Measurements from ENCODE around the gene RELB. TPM values are rescaled to one million over a fixed set of nuclear protein-coding genes. Genes with fewer than 3 reads are reported as not detected.
A peak's percentile ranks its signal among the peaks of the same experiment; 100 is the strongest.

The RELB gene
- total RNA-seq, 1 donor from 2014 or later: 18.7 TPM

DNA sequence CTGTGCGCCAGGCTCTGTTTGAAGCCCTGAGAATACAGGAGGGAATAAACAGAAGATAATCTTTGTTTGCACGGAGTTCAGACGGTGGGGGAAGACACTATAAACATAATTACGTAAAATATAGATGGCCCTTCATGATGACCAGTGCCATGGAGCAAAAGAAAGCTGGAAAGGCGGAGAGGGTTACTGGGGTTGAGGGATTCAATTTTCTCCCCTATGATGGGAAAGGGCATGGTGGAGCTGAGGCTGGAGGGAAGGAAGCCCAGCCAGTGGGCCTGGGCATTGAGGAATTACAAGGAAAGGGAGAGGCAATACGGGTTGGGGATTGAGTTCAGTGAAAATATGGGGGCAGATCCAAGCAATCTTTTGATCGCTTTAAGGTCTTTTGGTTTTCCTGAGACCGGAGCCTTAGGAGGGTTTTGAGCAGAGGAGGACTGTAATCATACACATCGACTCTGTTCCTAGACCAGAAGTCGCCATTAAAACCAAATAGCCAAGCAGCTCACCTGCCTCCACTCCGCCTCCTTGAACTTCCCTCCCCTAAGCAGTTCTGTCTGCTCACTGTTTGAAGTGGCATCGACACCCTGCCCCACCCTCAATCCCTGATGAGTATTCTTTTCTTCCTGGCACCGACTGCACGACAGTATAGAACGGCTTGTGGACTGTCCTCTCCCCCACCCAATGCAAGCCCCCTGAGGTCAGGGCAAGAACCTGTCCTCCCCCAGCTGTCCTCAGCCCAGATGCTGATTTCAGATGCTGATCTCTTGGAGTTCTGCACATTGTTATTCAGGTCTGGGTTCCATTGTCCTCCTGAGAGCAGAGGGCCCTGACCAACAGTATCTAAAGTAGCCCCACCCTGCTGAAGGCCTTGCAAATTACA, 75.8 kb downstream of the RELB start:
- Mint-ChIP-seq H3K27ac (no peak overlapping the region), H3K9me3 (no peaks in the 10 kb centered on the region)

GRCh38 chr19:45078390-45079062, 77.3 kb downstream of the RELB start:
- Mint-ChIP-seq H3K4me3 (peak overlapping the region; percentile 99), H3K9me3 (no peaks in the 10 kb centered on the region), H3K27ac (no peak overlapping the region), H3K36me3 (peaks cover 8% of the 10 kb centered on the region), H3K4me1 (peaks cover 20% of the 10 kb centered on the region), H3K27me3 (ENCODE audit: low read depth) (peaks cover 22% of the 10 kb centered on the region)
- no peak for DNase-seq (ENCODE audit: low spot score in 2 of 2, unreplicated experiment in 2 of 2)
- TF ChIP-seq, protein P1, sequence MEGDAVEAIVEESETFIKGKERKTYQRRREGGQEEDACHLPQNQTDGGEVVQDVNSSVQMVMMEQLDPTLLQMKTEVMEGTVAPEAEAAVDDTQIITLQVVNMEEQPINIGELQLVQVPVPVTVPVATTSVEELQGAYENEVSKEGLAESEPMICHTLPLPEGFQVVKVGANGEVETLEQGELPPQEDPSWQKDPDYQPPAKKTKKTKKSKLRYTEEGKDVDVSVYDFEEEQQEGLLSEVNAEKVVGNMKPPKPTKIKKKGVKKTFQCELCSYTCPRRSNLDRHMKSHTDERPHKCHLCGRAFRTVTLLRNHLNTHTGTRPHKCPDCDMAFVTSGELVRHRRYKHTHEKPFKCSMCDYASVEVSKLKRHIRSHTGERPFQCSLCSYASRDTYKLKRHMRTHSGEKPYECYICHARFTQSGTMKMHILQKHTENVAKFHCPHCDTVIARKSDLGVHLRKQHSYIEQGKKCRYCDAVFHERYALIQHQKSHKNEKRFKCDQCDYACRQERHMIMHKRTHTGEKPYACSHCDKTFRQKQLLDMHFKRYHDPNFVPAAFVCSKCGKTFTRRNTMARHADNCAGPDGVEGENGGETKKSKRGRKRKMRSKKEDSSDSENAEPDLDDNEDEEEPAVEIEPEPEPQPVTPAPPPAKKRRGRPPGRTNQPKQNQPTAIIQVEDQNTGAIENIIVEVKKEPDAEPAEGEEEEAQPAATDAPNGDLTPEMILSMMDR (IDR thresholded peaks at IDR 0.05; ENCODE audit: unreplicated experiment): no peak

More for the DNA sequence above, 75.8 kb downstream of the RELB start:
- Mint-ChIP-seq H3K36me3 (peaks cover 5% of the 10 kb centered on the region), H3K4me1 (peaks cover 20% of the 10 kb centered on the region), H3K27me3 (ENCODE audit: low read depth) (peaks cover 22% of the 10 kb centered on the region), H3K4me3 (peak overlapping the region; percentile 43)
- TF ChIP-seq, protein P1 (IDR thresholded peaks at IDR 0.05; ENCODE audit: unreplicated experiment): no peak
- no peak for DNase-seq (ENCODE audit: low spot score in 2 of 2, unreplicated experiment in 2 of 2)

GRCh38 chr19:45079063-45079910, 78.0 kb downstream of the RELB start, which contains the start of gene GEMIN7:
Gene GEMIN7 (plus strand): TSS chr19:45079260. CDS start chr19:45090115, 10,855 bp downstream.
- H3K9me3 Mint-ChIP-seq: no peaks in the 10 kb centered on the region
- H3K4me1 Mint-ChIP-seq: peaks cover 20% of the 10 kb centered on the region
- peaks cover 22% of the 10 kb centered on the region for H3K27me3 Mint-ChIP-seq (ENCODE audit: low read depth)
- H3K27ac Mint-ChIP-seq: peak within 1 kb of the TSS; percentile 94
- TF ChIP-seq, protein P1 (IDR thresholded peaks at IDR 0.05; ENCODE audit: unreplicated experiment): peak; percentile 15
- peaks cover 8% of the 10 kb centered on the region for H3K36me3 Mint-ChIP-seq
- DNase-seq (ENCODE audit: low spot score in 2 of 2, unreplicated experiment in 2 of 2): peak; percentile 64 to 81
- peak within 1 kb of the TSS; percentile 99 for H3K4me3 Mint-ChIP-seq

DNA sequence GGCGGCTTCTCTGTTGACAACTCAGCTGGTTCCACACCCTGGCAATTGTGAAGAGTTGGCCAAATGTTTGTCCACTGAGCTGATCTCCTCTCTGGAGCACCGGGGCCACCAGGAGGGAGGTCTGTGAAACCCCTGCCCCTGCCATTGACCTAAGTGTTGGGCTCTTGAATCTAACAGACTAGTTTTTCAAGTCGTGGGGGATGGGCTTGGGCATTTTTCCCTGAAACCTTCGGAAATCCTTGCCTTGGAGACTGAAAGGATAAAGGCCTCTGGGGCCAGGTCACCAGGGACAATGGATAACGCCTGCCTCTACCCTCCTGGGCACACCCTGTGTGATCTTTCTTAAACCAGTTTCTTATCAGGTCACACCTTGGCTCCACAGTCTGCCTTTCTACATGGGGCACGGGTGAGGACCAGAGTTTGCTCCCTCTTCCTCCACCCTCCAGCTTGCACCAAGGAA, 78.7 kb downstream of the RELB start:
- H3K36me3 Mint-ChIP-seq: peaks cover 8% of the 10 kb centered on the region
- no peaks in the 10 kb centered on the region for H3K9me3 Mint-ChIP-seq
- no peak for DNase-seq (ENCODE audit: low spot score in 2 of 2, unreplicated experiment in 2 of 2)
- TF ChIP-seq, protein P1 (IDR thresholded peaks at IDR 0.05; ENCODE audit: unreplicated experiment): no peak
- peaks cover 18% of the 10 kb centered on the region for H3K27me3 Mint-ChIP-seq (ENCODE audit: low read depth)
- peak overlapping the region; percentile 94 for H3K27ac Mint-ChIP-seq
- H3K4me1 Mint-ChIP-seq: peaks cover 20% of the 10 kb centered on the region
- H3K4me3 Mint-ChIP-seq: peak overlapping the region; percentile 99

DNA sequence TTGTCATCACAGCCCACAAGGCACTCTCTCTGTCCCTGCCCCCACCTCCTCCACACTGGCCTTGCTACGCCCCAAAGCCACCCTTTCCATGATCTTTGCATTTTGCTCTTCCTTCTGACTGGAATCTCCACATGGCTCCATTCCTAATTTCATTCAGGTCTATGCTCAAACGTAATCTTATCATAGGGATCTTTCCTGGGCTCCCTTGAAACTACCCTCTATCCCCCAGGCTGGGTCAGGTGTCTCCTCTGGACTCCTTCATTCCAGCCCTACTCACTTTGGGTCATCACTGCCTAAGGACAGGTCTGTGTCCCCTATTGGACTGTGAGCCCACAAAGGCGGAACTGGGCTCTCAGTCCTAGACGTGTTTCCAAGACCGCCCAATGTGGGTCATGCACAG, 80.9 kb downstream of the RELB start:
- Mint-ChIP-seq H3K27ac (no peak overlapping the region), H3K36me3 (peaks cover 8% of the 10 kb centered on the region), H3K9me3 (no peaks in the 10 kb centered on the region), H3K4me3 (peak overlapping the region; percentile 9), H3K27me3 (ENCODE audit: low read depth) (peaks cover 3% of the 10 kb centered on the region), H3K4me1 (peaks cover 14% of the 10 kb centered on the region)
- DNase-seq (ENCODE audit: low spot score in 2 of 2, unreplicated experiment in 2 of 2): no peak
- TF ChIP-seq, protein P1 (IDR thresholded peaks at IDR 0.05; ENCODE audit: unreplicated experiment): no peak

Data from mesothelial cell of epicardium (in vitro differentiated cells).